ENCODE data around the gene CDH23. TPM values are rescaled to one million over a fixed set of nuclear protein-coding genes. Genes with fewer than 3 reads are reported as not detected.

Gene CDH23
- total RNA-seq, 2 donors from 2014 or later = 0.06 TPM; not detected in 1

- Mint-ChIP-seq H3K27ac (no peak overlapping the region), H3K9me3 (no peaks in the 10 kb centered on the region), H3K4me1 (ENCODE audit: low read depth in 2 of 2) (no peaks in the 10 kb centered on the region), H3K27me3 (peaks cover 0 to 4% of the 10 kb centered on the region in 2 donors), H3K4me3 (no peak overlapping the region), H3K36me3 (no peaks in the 10 kb centered on the region)
- ATAC-seq (no peak), DNase-seq (ENCODE audit: low spot score) (no peak)
Observed at GRCh38 chr10:71577345-71577744, 180.6 kb downstream of the CDH23 start.

DNA sequence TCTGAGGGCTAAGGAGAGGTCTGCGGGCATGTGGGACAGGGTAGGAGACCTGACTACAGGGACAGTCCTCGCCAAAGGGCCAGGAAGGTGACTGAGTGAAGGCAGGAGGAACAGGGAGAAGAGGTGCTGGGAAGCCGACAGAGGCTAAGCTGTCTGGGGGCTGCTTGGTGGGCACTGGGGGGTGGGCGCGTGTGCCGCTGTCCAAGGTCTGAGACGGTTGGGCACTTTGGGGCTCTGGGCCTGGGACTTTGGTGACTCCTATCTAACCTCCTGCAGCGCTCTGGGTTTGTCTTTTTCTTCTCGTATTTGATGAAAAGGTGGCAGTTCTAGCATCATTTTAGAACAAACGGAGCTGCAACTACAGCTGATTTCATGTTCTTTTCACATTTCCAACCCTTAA lies 181.3 kb downstream of the CDH23 start:
- H3K9me3 Mint-ChIP-seq = no peaks in the 10 kb centered on the region
- ATAC-seq = no peak
- peaks cover 0 to 7% of the 10 kb centered on the region in 2 donors for H3K27me3 Mint-ChIP-seq
- no peaks in the 10 kb centered on the region for H3K4me1 Mint-ChIP-seq (ENCODE audit: low read depth in 2 of 2)
- no peak overlapping the region for H3K4me3 Mint-ChIP-seq
- H3K27ac Mint-ChIP-seq = no peak overlapping the region
- DNase-seq (ENCODE audit: low spot score) = no peak
- H3K36me3 Mint-ChIP-seq = no peaks in the 10 kb centered on the region

DNA sequence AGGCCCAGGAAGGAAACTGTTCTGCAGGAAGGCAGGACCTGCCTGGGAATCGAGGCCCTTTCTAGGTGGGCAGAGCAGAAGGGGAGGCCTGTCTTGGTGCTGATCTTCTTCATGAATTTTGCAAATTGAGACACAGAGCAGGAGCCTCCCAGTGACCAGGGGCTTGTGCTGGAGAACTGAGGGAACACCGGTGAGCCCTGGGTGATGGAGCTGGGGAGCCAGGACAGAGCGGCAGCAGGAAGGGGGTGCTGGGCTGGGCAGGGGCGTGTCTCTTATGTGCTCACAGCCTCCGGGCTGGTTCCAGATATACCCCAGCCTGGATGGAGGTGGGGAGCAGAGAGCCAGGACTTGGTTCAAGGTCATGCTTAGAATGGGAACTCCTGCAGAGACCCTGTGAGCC lies 182.9 kb downstream of the CDH23 start:
- no peak overlapping the region for H3K4me3 Mint-ChIP-seq

DNA sequence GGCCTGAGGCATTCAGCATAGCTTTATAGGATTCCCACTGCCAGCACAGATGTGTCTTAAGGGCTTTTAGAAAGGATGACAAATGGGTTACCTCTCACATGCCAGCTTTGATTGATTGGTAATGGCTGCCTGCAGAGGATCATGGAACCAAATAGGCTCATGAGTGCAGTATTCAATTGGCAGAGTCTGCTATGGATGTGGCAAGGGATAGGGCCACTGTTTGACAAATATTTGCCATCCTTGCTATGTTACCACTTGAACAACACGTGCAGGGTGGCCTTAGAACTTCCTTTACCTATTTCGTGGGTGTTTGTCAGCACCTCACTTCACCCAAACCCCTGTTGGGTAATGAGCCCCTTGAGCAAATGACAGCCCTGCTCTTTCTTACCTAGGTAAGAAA lies 183.7 kb downstream of the CDH23 start:
- H3K4me3 Mint-ChIP-seq = no peak overlapping the region
- no peak for ATAC-seq
- H3K9me3 Mint-ChIP-seq = no peaks in the 10 kb centered on the region
- peaks cover 0 to 7% of the 10 kb centered on the region in 2 donors for H3K27me3 Mint-ChIP-seq
- no peak overlapping the region for H3K27ac Mint-ChIP-seq
- no peaks in the 10 kb centered on the region for H3K36me3 Mint-ChIP-seq
- H3K4me1 Mint-ChIP-seq (ENCODE audit: low read depth in 2 of 2) = no peaks in the 10 kb centered on the region
- no peak for DNase-seq (ENCODE audit: low spot score)

More for the DNA sequence above, 182.9 kb downstream of the CDH23 start:
- no peak for DNase-seq (ENCODE audit: low spot score)
- H3K27me3 Mint-ChIP-seq = peaks cover 0 to 7% of the 10 kb centered on the region in 2 donors
- ATAC-seq = no peak
- no peaks in the 10 kb centered on the region for H3K9me3 Mint-ChIP-seq
- H3K36me3 Mint-ChIP-seq = no peaks in the 10 kb centered on the region
- H3K4me1 Mint-ChIP-seq (ENCODE audit: low read depth in 2 of 2) = no peaks in the 10 kb centered on the region
- no peak overlapping the region for H3K27ac Mint-ChIP-seq

DNA sequence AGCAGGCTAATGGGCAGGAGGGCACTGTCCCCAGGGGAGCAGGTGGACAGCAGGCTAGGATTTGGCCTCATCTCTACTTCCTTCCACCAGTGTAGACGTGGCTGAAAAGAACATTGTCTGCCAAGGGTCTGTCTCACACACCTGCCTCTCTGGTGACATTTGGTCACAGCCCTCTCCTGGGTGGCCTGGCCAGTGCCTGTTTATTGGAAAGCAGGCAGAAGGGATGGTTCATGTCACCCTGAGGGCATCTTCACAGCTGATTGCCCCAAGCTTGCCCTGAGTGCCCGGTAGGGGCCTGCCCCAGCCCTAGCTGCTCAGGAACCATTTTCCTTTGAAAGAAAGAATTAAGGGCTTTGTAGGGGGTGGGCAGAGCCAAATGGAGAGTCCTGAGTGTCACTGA lies 184.2 kb downstream of the CDH23 start:
- no peak overlapping the region for H3K4me3 Mint-ChIP-seq
- H3K4me1 Mint-ChIP-seq (ENCODE audit: low read depth in 2 of 2) = no peaks in the 10 kb centered on the region
- no peaks in the 10 kb centered on the region for H3K9me3 Mint-ChIP-seq
- DNase-seq (ENCODE audit: low spot score) = no peak
- no peaks in the 10 kb centered on the region for H3K36me3 Mint-ChIP-seq
- ATAC-seq = no peak
- no peak overlapping the region for H3K27ac Mint-ChIP-seq
- H3K27me3 Mint-ChIP-seq = peaks cover 0 to 7% of the 10 kb centered on the region in 2 donors

- H3K36me3 Mint-ChIP-seq = no peaks in the 10 kb centered on the region
- peaks cover 0 to 7% of the 10 kb centered on the region in 2 donors for H3K27me3 Mint-ChIP-seq
- ATAC-seq (no peak), DNase-seq (ENCODE audit: low spot score) (no peak)
- H3K9me3 Mint-ChIP-seq = no peaks in the 10 kb centered on the region
- no peak overlapping the region for H3K27ac Mint-ChIP-seq
- H3K4me3 Mint-ChIP-seq = no peak overlapping the region
- H3K4me1 Mint-ChIP-seq (ENCODE audit: low read depth in 2 of 2) = no peaks in the 10 kb centered on the region
Observed at GRCh38 chr10:71581376-71581775, 184.7 kb downstream of the CDH23 start.

- H3K27ac Mint-ChIP-seq = no peak overlapping the region
- no peaks in the 10 kb centered on the region for H3K36me3 Mint-ChIP-seq
- H3K27me3 Mint-ChIP-seq = peaks cover 0 to 4% of the 10 kb centered on the region in 2 donors
- no peak overlapping the region for H3K4me3 Mint-ChIP-seq
- no peak for ATAC-seq
- DNase-seq (ENCODE audit: low spot score) = no peak
- no peaks in the 10 kb centered on the region for H3K9me3 Mint-ChIP-seq
- H3K4me1 Mint-ChIP-seq (ENCODE audit: low read depth in 2 of 2) = no peaks in the 10 kb centered on the region
Observed at GRCh38 chr10:71582019-71582418, 185.3 kb downstream of the CDH23 start.

- Mint-ChIP-seq H3K4me1 (ENCODE audit: low read depth in 2 of 2) (no peaks in the 10 kb centered on the region), H3K36me3 (no peaks in the 10 kb centered on the region)
- no peak for ATAC-seq
Observed at GRCh38 chr10:71582506-71583475, 186.1 kb downstream of the CDH23 start.

GRCh38 chr10:71584461-71584860 lies 187.7 kb downstream of the CDH23 start:
- ATAC-seq = no peak
- Mint-ChIP-seq H3K27me3 (peaks cover 0 to 6% of the 10 kb centered on the region in 2 donors), H3K4me3 (no peak overlapping the region), H3K4me1 (ENCODE audit: low read depth in 2 of 2) (no peaks in the 10 kb centered on the region), H3K9me3 (no peaks in the 10 kb centered on the region), H3K36me3 (no peaks in the 10 kb centered on the region), H3K27ac (no peak overlapping the region)
- no peak for DNase-seq (ENCODE audit: low spot score)

More at GRCh38 chr10:71582506-71583475, 186.1 kb downstream of the CDH23 start:
- no peaks in the 10 kb centered on the region for H3K9me3 Mint-ChIP-seq
- no peak overlapping the region for H3K27ac Mint-ChIP-seq
- H3K4me3 Mint-ChIP-seq = no peak overlapping the region
- DNase-seq (ENCODE audit: low spot score) = no peak
- peaks cover 0 to 6% of the 10 kb centered on the region in 2 donors for H3K27me3 Mint-ChIP-seq

- Mint-ChIP-seq H3K4me3 (no peak overlapping the region), H3K27ac (no peak overlapping the region), H3K36me3 (no peaks in the 10 kb centered on the region), H3K9me3 (no peaks in the 10 kb centered on the region), H3K4me1 (ENCODE audit: low read depth in 2 of 2) (no peaks in the 10 kb centered on the region), H3K27me3 (peaks cover 0 to 6% of the 10 kb centered on the region in 2 donors)
- ATAC-seq (no peak), DNase-seq (ENCODE audit: low spot score) (no peak)
Observed at GRCh38 chr10:71584902-71585563, 188.3 kb downstream of the CDH23 start.

DNA sequence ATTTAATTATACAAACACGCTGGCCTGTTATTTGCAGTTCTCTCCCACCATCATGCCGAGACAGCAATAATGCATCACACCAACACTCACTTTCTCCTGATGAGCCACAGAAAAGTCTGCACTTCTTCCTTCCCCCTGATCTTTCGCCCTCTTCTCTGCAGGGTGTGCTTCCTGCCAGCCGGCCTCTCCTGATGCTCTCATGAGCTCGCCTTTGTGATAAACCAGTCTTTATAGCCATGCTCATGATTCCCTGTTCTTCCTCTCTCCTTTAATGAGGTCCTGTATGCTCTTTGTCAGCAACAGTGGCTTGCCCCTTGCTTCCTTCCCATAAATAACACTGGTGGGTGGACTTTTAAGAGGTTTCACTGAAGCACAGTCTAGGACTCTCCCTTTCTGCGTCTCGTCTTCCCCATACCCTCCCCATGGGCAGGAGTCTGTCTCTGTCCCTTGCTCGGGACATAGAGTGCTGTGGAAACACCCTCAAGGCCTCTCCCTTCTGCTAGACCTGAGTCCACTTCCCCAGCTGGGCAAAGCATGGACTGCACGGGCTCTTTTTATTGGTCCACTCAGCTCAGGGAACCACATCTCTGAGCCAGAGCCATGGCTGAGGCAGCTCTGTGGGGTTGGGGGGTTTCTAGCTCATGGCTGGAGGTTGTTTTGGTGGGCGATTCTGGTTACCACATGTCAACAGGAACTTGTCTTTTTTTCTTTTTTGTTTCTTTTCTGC lies 189.0 kb downstream of the CDH23 start:
- H3K36me3 Mint-ChIP-seq = no peaks in the 10 kb centered on the region

GRCh38 chr10:71587941-71588573 lies 191.3 kb downstream of the CDH23 start:
- DNase-seq (ENCODE audit: low spot score) = no peak
- no peaks in the 10 kb centered on the region for H3K9me3 Mint-ChIP-seq
- H3K36me3 Mint-ChIP-seq = no peaks in the 10 kb centered on the region
- no peak overlapping the region for H3K4me3 Mint-ChIP-seq
- no peak overlapping the region for H3K27ac Mint-ChIP-seq
- ATAC-seq = no peak
- H3K4me1 Mint-ChIP-seq (ENCODE audit: low read depth in 2 of 2) = no peaks in the 10 kb centered on the region
- peaks cover 0 to 3% of the 10 kb centered on the region in 2 donors for H3K27me3 Mint-ChIP-seq

More for the DNA sequence above, 189.0 kb downstream of the CDH23 start:
- DNase-seq (ENCODE audit: low spot score) (no peak), ATAC-seq (no peak)
- H3K4me1 Mint-ChIP-seq (ENCODE audit: low read depth in 2 of 2) = no peaks in the 10 kb centered on the region
- no peaks in the 10 kb centered on the region for H3K9me3 Mint-ChIP-seq
- H3K27me3 Mint-ChIP-seq = peaks cover 0 to 6% of the 10 kb centered on the region in 2 donors
- no peak overlapping the region for H3K4me3 Mint-ChIP-seq
- no peak overlapping the region for H3K27ac Mint-ChIP-seq

- Mint-ChIP-seq H3K4me3 (no peak overlapping the region), H3K4me1 (ENCODE audit: low read depth in 2 of 2) (no peaks in the 10 kb centered on the region), H3K27ac (no peak overlapping the region), H3K9me3 (no peaks in the 10 kb centered on the region), H3K36me3 (no peaks in the 10 kb centered on the region), H3K27me3 (peaks cover 0 to 3% of the 10 kb centered on the region in 2 donors)
- ATAC-seq (no peak), DNase-seq (ENCODE audit: low spot score) (no peak)
Observed at GRCh38 chr10:71588685-71589084, 192.0 kb downstream of the CDH23 start.

All from natural killer cell treated with Interleukin-12 subunit alpha and Interleukin-12 subunit beta and Interleukin-15 and Interleukin-18, amount 100 ng/mL, for 72 hours (primary cell).